Erythroblast (primary cell): Measurements from ENCODE around the gene RGS9BP.

ENCODE experiments used
- GATA1 ChIP-seq: IDR thresholded peaks from 2 replicates; pipeline ENCODE4 v1.6.1; 2011; ENCODE audit warnings: low read depth, mild to moderate bottlenecking, control low read depth, low read length, moderate library complexity
- POLR2A ChIP-seq: IDR thresholded peaks from 2 replicates; pipeline ENCODE4 v1.6.1; 2011; ENCODE audit warnings: mild to moderate bottlenecking, low read length

DNA sequence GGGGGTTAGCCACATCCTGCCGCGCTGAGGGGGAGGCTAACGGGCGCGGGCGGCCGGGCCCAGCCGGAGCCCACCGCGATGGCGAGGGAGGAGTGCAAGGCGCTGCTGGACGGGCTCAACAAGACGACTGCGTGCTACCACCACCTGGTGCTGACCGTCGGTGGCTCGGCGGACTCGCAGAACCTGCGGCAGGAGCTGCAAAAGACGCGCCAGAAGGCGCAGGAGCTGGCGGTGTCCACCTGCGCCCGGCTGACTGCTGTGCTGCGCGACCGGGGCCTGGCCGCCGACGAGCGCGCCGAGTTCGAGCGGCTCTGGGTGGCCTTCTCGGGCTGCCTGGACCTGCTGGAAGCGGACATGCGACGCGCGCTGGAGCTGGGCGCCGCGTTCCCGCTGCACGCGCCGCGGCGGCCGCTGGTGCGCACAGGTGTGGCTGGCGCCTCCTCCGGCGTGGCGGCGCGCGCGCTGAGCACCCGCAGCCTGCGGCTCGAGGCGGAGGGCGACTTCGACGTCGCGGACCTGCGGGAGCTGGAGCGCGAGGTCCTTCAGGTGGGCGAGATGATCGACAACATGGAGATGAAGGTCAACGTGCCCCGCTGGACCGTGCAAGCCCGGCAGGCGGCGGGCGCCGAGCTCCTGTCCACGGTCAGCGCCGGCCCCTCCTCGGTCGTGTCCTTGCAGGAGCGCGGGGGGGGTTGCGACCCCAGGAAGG is 692 bp downstream of the RGS9BP start:
- TF ChIP-seq POLR2A = no peak
- no peak for TF ChIP-seq GATA1
